AG09309 (cell line): ENCODE results near the gene TESMIN.

Experiments
- DNase-seq: peaks from one replicate; pipeline ENCODE4 v3.0.0-alpha.2; 2010; ENCODE audit warnings: low read depth
- H3K4me3 ChIP-seq: 2 replicates; pipeline ENCODE4 v1.5.1; 2011; ENCODE audit warnings: mild to moderate bottlenecking, low read depth, low read length, moderate library complexity; ENCODE audit not compliant: control insufficient read depth
- TF ChIP-seq, protein P1 (sequence below): IDR thresholded peaks from 2 replicates; pipeline ENCODE4 v1.5.1; 2011; ENCODE audit warnings: mild to moderate bottlenecking, low read depth, low read length, inconsistent platforms; ENCODE audit not compliant: insufficient read depth, control insufficient read depth; ENCODE audit errors: missing control alignments

Gene TESMIN

GRCh38 chr11:68673991-68674390, 77.3 kb downstream of the TESMIN start:
- TF ChIP-seq, protein P1, sequence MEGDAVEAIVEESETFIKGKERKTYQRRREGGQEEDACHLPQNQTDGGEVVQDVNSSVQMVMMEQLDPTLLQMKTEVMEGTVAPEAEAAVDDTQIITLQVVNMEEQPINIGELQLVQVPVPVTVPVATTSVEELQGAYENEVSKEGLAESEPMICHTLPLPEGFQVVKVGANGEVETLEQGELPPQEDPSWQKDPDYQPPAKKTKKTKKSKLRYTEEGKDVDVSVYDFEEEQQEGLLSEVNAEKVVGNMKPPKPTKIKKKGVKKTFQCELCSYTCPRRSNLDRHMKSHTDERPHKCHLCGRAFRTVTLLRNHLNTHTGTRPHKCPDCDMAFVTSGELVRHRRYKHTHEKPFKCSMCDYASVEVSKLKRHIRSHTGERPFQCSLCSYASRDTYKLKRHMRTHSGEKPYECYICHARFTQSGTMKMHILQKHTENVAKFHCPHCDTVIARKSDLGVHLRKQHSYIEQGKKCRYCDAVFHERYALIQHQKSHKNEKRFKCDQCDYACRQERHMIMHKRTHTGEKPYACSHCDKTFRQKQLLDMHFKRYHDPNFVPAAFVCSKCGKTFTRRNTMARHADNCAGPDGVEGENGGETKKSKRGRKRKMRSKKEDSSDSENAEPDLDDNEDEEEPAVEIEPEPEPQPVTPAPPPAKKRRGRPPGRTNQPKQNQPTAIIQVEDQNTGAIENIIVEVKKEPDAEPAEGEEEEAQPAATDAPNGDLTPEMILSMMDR, result no peak
- H3K4me3 ChIP-seq, result no peak overlapping the region
- no peak for DNase-seq

DNA sequence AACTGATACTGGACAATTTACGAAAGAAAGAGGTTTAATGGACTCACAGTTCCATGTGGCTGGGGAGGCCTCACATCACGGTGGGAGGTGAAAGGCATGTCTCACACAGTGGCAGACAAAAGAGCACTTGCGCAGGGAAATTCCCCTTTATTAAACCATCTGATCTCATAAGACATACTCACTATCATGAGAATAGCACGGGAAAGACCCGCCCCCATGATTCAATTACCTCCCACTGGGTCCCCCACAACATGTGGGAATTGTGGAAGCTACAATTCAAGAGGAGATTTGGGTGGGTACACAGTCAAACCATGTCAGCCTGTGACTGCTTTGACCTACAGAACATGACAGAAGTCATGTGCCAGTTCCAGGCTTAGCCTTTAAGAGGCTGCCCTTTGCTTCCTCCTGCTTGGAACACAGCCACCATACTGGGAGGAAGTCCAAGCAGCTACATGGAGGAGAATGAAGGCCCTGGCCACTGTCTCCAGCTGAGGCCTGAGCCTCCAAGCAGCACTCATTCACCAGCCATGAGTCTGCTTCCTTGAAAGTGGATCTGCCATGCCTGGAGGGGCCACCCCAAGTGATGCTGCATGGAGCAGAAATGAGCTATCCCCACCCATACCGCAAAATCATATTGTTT, 77.9 kb downstream of the TESMIN start:
- no peak overlapping the region for H3K4me3 ChIP-seq
- TF ChIP-seq, protein P1, result no peak
- DNase-seq, result no peak

DNA sequence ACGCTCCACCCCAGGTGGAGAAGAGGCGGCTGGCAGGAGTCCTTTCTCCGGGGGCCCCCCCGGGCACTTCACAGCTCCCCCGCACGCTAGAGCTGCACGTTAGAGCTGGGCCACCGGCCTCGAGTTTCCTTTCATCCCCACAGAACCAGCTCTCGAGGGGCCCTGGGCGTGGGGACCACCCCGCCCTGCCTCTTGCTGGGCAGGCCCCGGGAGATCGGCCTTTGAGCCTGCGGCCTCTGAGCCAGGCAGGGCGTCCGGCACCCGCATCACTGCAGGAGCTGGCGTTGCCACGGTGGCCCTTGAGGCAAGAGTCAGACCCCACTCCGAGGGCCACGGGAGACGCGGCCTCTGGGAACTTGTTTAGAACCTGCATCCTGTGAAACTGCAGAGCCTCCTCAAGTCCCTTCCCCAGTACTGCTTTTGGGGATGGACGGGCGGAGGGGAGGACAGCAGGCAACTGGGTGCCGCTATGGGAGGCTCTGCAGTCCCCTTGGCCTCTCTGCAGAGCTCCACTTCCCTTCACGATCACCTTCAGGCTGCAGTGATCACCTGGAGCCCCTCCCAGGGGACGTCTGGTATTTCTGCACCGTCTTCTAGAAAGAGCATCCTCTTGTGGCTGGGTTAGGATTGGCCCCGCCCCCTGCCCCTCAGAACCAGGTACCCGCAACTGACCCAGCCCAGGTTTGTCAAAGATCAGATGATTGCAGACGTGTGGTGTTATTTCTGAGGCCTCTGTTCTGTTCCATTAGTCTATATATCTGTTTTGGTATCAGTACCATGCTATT, 80.9 kb downstream of the TESMIN start:
- TF ChIP-seq, protein P1, result no peak
- no peak overlapping the region for H3K4me3 ChIP-seq
- no peak for DNase-seq

GRCh38 chr11:68669301-68670090, 81.8 kb downstream of the TESMIN start:
- TF ChIP-seq, protein P1, result no peak

DNA sequence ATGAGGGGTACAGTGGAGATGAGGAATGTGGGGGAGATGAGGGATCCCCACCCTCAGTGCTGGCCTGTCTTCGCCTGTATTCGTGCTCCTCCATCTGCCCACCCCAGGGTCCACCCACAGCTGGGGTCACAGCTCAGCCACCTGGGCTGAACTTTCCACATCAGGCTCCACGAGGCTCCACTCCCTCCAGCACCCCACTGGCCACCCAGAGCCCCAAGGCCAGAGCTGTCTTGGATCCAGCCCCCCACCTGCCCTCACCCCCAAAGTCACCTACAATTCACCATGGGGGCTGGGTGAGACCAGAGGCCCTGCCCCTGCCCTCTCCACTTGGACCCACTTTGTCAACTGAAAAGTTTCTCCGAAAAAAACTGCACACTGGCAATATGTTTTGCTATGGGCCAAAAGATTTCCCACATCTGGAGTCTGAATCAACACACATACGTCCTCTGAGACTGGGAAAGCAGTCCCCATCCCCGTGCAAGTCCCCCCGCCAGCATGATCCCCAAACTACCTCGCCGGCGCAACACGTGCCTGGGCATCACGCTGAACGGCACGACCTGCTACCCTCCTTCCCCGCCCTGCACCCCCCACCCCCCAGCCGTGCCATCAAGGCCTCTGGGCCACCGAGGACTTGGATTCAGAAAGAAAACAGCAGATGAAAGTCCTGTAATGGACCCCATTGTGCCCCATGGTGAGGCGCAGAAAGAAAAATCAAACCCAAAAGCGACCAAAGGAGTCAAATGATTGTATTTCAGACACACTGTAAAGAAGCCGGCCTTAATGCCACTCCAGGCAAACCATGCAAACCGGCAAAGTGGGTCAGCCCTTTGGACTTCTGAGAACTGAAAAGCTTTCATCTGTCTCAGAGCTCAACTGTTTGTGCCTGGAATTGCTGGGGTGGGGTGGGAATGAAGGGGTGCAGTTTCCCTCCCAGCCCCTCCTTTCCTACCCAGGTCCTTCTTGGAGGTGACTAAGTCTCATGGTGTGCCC, 83.5 kb downstream of the TESMIN start:
- no peak for DNase-seq
- TF ChIP-seq, protein P1, result no peak
- H3K4me3 ChIP-seq, result no peak overlapping the region

More at GRCh38 chr11:68669301-68670090, 81.8 kb downstream of the TESMIN start:
- no peak for DNase-seq
- H3K4me3 ChIP-seq, result no peak overlapping the region
